OCI-M2 (cell line): Measurements from ENCODE around the gene GPR39.

ENCODE experiments used
- DNase-seq: peaks from one replicate; lab custom pipeline; 2025; ENCODE audit not compliant: unreplicated experiment; lab: John Stamatoyannopoulos, UW

GPR39 gene

DNA sequence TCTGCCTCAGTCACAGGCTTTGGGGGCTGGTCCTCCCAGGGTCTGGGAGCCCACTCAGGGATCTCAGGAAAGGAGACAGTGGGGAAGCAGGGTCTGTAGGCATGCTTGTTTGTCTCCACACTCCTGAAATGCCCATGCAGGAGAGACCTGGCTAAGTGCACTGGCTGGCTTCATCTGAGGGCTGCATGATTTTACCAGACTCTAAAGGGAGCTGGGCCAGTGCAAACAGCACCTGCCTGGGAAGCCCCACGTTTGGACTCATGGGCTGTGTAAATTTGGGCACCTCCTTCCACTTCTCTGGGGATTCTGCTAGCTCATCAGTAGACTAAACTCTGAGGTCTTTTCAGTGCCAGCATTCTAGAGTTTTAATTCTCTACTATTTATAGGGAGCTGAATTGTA lies 219.7 kb downstream of the GPR39 start:
- no peak for DNase-seq

- DNase-seq: no peak
These were observed 221.9 kb downstream of the GPR39 start for GRCh38 chr2:132638313-132639040.

- DNase-seq: no peak
These were observed 223.5 kb downstream of the GPR39 start for GRCh38 chr2:132640116-132640515.

- DNase-seq: no peak
These were observed 225.2 kb downstream of the GPR39 start for GRCh38 chr2:132641819-132642218.

DNA sequence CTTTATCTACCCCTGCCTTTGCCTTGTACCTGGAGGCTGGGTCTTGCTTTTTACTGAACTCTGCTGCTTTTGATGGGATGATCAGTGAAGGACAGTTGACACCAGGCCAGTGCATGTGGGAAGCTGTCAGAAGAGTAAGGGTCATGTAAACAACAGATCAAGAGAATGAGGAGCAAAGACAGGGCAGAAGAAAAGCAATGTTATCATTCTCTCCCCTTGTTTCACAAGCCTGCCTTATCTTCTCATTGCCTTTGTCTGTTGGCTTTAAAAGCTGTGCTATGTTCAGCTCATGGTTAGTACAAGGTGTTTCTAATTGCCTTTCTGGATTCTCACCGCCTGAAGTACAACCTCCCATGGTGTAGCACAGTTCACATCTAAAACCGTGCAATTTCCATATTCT lies 225.8 kb downstream of the GPR39 start:
- no peak for DNase-seq

DNA sequence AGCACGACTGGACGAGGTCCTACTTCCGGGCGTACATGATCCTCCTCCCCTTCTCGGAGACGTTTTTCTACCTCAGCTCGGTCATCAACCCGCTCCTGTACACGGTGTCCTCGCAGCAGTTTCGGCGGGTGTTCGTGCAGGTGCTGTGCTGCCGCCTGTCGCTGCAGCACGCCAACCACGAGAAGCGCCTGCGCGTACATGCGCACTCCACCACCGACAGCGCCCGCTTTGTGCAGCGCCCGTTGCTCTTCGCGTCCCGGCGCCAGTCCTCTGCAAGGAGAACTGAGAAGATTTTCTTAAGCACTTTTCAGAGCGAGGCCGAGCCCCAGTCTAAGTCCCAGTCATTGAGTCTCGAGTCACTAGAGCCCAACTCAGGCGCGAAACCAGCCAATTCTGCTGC lies 228.6 kb downstream of the GPR39 start:
- no peak for DNase-seq

- DNase-seq: no peak
These were observed 229.3 kb downstream of the GPR39 start for GRCh38 chr2:132645722-132646539.

DNA sequence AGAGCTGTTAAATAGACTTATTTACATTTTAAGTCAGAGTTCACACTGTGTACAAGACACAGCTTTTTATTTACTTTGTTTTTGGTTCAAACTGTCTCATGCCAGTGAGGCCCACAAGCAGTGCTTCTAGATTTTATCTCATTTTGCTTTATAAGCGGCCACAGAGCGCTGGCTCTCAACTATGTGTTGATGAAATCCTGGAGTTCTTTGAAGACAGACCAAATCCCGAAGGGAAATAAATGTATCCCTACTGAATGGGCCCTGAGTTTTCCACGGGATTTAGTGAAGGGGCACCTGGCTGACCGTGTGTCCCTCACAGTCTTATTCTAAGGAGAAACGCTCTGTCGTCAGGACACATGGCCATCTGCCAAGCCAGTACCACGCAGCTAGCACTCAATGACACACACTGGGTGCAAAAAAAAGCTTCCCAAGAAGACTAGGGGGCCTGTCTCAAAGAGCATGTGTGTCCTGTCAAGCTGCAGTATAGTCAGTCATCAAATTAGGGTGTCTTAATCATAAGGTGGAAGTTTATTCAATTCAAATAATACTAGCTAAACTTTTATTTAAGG lies 230.0 kb downstream of the GPR39 start:
- no peak for DNase-seq

DNA sequence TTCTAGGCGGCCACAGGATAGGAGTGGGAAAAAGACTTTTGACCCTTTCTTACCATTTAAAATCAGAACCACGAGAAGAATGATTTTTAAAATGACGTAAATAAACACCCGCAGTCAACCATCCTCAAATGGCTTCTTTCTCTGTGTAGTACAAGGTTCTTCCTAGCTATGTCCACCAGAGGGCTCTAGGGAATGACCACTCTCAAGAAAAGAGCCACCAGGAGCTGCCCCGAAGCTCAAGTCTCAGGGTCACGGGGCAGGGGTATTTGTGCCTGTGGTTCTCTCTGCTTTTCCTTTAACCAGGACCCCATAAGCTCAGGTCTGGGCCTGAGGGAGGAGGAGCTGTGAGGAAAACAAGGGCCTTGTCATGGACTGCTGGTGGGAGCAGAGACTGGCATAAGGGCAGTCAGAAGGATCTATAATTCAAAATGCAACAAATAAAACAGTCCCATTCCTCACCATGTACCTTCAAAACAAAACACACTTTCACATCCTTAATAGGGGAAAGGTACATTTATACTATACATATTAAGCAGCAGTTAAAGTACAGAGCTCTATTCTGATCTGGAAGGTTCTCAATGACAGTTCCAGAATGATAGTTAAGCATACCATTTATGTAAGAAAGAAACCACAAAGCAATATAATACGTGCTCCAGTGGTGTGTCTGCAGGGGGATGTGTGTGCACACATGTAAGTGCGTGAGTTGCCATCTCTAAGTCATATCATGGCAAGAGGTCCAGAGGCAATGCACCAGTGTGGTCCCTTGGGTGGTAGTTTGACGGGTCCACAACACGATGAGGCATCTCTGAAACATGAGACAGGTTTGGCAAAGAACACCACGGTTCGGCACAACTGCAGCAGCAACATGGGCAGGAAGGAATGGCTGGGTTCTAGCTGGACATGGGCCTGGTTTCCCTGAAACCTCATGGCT lies 234.8 kb downstream of the GPR39 start:
- no peak for DNase-seq

DNA sequence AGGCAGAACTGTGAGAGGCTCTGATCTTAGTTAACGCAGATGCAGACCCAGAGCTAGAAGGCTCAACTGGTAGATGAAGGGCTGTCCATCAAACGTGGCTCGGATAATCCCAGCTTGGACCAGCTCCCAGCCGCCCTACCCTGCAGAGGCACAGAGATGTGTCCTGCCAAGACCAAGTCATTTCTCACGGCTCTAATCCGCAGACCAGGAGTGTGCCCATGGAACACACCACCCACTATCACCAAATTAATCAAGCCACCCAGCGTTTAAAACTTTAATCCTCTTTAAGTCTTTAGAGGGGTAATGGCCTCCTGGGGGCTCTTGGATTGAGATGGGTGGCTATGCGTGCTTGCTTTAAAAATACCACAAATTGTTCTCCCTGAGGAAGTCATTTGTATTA lies 235.9 kb downstream of the GPR39 start:
- DNase-seq: no peak

GRCh38 chr2:132654335-132654734 lies 237.7 kb downstream of the GPR39 start:
- DNase-seq: no peak

- DNase-seq: no peak
These were observed 238.4 kb downstream of the GPR39 start for GRCh38 chr2:132654968-132655367.

DNA sequence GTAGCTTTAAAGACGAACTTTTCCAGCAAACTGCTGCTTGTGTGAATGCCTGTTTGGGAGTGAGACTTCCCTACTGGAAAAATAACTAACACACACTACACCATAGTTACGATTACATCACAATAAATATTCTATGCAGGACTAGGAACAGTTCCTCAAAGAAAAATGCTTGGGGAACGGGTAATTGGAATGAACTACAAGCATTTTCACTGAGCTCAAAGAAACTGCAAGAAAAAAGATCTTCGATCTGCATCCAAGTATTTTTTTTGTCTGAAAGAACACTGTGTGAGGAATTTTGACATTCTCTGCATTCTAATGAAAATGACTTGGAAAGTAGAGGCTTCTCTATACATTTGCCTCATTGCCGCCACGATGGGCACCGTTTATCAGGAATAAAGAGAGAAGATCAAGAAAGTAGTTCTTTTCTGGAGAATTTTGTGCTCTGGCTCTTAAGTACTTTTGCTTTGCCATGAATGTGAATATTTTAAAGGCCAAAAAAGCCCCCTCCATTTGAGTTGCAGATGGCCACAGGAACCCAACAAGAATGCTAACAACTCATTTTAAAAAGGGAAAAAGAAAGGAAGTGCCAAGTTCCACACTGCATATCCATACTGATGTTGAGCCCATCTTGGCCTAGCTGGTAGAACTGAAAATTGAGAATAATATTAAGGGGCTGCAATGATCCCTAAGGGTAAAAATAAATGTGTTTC lies 239.8 kb downstream of the GPR39 start:
- DNase-seq: no peak

DNA sequence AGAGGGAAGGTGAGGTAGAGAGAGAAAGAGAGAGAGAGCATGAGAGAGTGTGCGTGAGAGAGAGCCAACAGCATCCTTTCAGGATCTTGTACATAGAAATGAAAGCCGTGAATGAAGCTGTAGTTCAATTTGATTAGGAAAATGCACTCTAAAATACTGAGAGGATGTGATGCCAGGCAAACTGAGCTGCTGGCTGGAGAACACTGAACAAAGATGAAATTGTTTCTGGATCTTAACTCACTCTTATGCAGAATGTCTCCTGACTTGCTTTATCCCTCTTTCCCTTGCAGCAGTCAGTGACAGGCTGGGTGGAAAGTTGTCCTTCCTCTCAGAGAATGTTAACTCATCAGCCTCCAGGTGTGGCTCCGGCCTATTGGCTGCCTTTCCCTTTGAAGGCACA lies 242.7 kb downstream of the GPR39 start:
- no peak for DNase-seq

GRCh38 chr2:132662732-132663131 lies 246.1 kb downstream of the GPR39 start:
- no peak for DNase-seq

- no peak for DNase-seq
These were observed 247.5 kb downstream of the GPR39 start for GRCh38 chr2:132664096-132664495.

DNA sequence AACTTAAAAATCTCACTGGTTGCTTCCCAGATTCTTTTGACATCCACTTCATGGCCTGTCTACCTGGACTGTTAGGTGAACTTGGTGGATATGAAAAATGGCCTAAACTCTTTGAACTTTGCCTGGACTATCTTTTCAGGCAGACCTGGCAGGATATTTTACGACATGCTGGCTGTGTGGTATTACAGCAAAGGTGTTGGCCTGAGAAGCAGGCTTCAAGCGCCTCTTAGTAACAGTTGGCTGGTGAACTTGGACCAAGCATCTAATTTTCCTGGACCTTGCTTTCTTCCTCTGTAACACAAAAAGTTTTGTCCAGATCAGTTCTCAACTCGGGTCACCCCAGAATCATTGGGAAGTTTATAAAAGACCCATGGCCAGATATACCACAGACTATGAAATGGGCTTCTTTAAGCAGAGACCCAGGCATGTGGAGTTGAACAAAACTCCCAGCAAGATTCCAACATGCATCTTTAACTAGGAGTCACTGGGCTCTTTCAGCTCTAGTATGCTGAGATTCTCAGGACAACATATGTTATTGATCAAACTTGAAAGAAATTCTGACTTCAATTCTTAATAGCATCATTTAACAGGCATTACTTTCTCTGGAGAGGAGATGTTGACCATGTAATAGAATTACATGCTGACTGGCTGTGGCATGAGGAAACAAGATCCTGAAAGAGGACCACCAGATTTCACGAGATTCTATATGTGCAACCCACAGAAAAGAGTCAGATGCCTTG lies 249.0 kb downstream of the GPR39 start:
- DNase-seq: no peak

GRCh38 chr2:132667706-132668105 lies 251.1 kb downstream of the GPR39 start:
- DNase-seq: no peak

- DNase-seq: no peak
These were observed 251.7 kb downstream of the GPR39 start for GRCh38 chr2:132668189-132668823.
